HG02678 (cell line): ENCODE measurements around the gene ARID1B.
A peak's percentile ranks its signal among the peaks of the same experiment; 100 is the strongest.

ENCODE experiments used
- ATAC-seq: cut with Tn5 transposase; IDR thresholded peaks from one replicate; pipeline ENCODE4 v1.9.1; 2021; ENCODE audit warnings: mild to moderate bottlenecking, moderate library complexity; ENCODE audit not compliant: unreplicated experiment

Gene ARID1B

GRCh38 chr6:156850353-156850752 lies 73.2 kb downstream of the ARID1B start:
- ATAC-seq, result no peak

GRCh38 chr6:156851454-156851921 lies 74.3 kb downstream of the ARID1B start:
- ATAC-seq, result no peak

- ATAC-seq, result peak; percentile 66
Measured at GRCh38 chr6:156852147-156852857, 75.1 kb downstream of the ARID1B start.

- no peak for ATAC-seq
Measured at GRCh38 chr6:156852858-156853216, 75.7 kb downstream of the ARID1B start.

- no peak for ATAC-seq
Measured at GRCh38 chr6:156853733-156854132, 76.6 kb downstream of the ARID1B start.

GRCh38 chr6:156854466-156855161 lies 77.4 kb downstream of the ARID1B start:
- ATAC-seq, result no peak

- peak; percentile 62 for ATAC-seq
Measured at GRCh38 chr6:156857573-156857972, 80.4 kb downstream of the ARID1B start.

- no peak for ATAC-seq
Measured at GRCh38 chr6:156859686-156860085, 82.5 kb downstream of the ARID1B start.

- no peak for ATAC-seq
Measured at GRCh38 chr6:156862711-156863110, 85.5 kb downstream of the ARID1B start.

- ATAC-seq, result no peak
Measured at GRCh38 chr6:156863504-156863903, 86.3 kb downstream of the ARID1B start.

GRCh38 chr6:156864557-156864956 lies 87.4 kb downstream of the ARID1B start:
- no peak for ATAC-seq

GRCh38 chr6:156865019-156865629 lies 87.9 kb downstream of the ARID1B start:
- no peak for ATAC-seq

- ATAC-seq, result peak; percentile 41
Measured at GRCh38 chr6:156866220-156867015, 89.2 kb downstream of the ARID1B start.

- no peak for ATAC-seq
Measured at GRCh38 chr6:156867121-156867520, 89.9 kb downstream of the ARID1B start.

GRCh38 chr6:156868385-156868784 lies 91.2 kb downstream of the ARID1B start:
- ATAC-seq, result no peak

- no peak for ATAC-seq
Measured at GRCh38 chr6:156869980-156870398, 92.8 kb downstream of the ARID1B start.

GRCh38 chr6:156870924-156871539 lies 93.9 kb downstream of the ARID1B start:
- no peak for ATAC-seq

GRCh38 chr6:156872903-156873302 lies 95.7 kb downstream of the ARID1B start:
- no peak for ATAC-seq

- ATAC-seq, result no peak
Measured at GRCh38 chr6:156873654-156874380, 96.6 kb downstream of the ARID1B start.

- ATAC-seq, result no peak
Measured at GRCh38 chr6:156875062-156875461, 97.9 kb downstream of the ARID1B start.
